Rectal smooth muscle tissue (tissue), 1 donor: Measurements from ENCODE around the gene DSN1.

ENCODE experiments used
- H3K27ac ChIP-seq: one replicate; pipeline ENCODE4 v1.7.0; 2013; ENCODE audit warnings: low read depth, low read length, inconsistent platforms
- H3K27me3 ChIP-seq: one replicate; pipeline ENCODE4 v1.7.0; 2013; ENCODE audit warnings: low read length; ENCODE audit not compliant: control insufficient read depth, insufficient read depth
- H3K36me3 ChIP-seq: one replicate; pipeline ENCODE4 v1.7.0; 2013; ENCODE audit warnings: low read length; ENCODE audit not compliant: control insufficient read depth, insufficient read depth
- H3K4me1 ChIP-seq: one replicate; pipeline ENCODE4 v1.7.0; 2013; ENCODE audit warnings: low read length; ENCODE audit not compliant: control insufficient read depth, insufficient read depth
- H3K4me3 ChIP-seq: one replicate; pipeline ENCODE4 v1.7.0; 2013; ENCODE audit warnings: low read length
- H3K9ac ChIP-seq: one replicate; pipeline ENCODE4 v1.7.0; 2013; ENCODE audit warnings: low read length

DSN1 gene

DNA sequence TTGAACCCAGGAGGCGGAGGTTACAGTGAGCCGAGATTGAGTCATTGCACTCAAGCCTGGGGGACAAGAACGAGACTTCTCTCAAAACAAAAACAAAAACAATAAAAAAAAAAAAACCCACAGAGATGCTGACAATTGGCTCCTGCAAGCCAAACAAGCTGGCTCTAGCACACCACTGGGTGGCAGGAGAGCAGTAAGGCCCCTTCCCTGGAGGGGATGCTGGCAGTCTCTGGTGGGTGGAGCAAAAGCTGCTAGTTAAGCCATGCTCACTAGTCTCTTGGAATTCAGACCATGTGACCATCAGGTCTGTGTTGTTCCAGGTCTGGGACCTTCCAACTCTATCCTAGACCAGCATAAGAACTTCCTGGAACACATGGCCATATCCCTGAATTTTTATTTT lies 18.9 kb upstream of the DSN1 start:
- Histone ChIP-seq H3K4me1 (no peaks in the 10 kb centered on the region), H3K36me3 (peaks cover 16% of the 10 kb centered on the region), H3K27ac (no peak overlapping the region), H3K9ac (no peak overlapping the region), H3K27me3 (no peaks in the 10 kb centered on the region), H3K4me3 (no peak overlapping the region)

DNA sequence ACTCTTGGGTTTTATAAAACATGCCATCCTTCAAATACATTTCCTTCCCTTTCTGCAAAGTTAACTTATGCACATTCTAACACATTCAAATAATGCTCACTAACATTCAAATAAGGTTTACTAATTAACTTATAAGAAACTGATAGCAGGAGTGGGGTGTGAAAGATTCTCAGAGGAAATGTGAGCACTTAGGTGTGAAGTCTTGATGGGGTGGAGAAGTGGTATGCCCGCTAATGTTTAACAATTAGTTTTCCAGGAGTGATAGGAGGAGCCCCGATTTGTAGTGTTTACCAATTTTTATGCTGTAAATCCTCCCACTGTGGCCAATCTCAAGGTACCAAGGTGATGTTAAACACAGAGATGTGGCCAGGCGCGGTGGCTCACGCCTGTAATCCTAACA lies 18.3 kb upstream of the DSN1 start:
- Histone ChIP-seq H3K36me3 (peaks cover 14% of the 10 kb centered on the region), H3K4me1 (no peaks in the 10 kb centered on the region), H3K27ac (no peak overlapping the region), H3K4me3 (no peak overlapping the region), H3K9ac (no peak overlapping the region), H3K27me3 (no peaks in the 10 kb centered on the region)

DNA sequence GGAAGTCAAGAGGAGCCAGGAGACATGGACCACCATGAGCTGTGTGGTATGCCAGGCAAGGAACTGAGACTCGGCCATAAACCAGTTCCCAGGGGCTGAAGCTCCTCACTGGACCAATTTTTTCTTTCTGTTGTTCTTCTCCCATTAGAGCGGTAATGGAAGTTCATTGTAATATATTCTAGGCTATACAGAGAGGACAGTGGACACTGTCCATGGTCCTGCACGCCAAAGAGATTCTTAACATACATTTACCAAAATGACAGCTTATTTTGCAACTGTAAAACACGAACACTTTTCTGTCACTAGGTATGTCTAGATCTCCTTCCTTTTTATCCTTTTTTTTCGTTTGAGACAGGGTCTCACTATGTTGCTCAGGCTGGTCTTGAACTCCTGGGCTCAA lies 13.1 kb upstream of the DSN1 start:
- Histone ChIP-seq H3K4me3 (no peak overlapping the region), H3K27me3 (no peaks in the 10 kb centered on the region), H3K27ac (no peak overlapping the region), H3K36me3 (peaks cover 13% of the 10 kb centered on the region), H3K9ac (no peak overlapping the region), H3K4me1 (no peaks in the 10 kb centered on the region)

DNA sequence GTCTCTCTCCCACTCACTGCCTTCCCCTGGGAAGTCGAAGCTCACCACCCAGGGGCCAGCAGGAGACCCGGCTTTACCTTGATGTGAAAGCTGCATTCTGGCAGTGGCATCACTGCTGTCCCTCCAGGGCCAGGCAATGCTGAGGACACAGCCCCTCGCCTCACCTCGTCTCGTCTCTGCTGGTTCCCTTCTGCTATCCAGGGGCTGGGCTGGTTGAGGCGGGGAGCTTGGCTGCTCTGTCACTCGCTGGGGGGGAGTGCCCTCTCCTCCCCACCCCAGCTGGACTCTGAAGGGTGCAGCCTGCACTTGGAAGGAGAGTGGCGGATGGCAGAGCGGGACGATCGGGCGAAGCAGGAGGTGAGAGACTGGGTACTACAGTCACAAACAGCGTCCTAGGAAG lies 12.7 kb upstream of the DSN1 start:
- Histone ChIP-seq H3K9ac (no peak overlapping the region), H3K36me3 (peaks cover 13% of the 10 kb centered on the region), H3K27ac (no peak overlapping the region), H3K4me3 (no peak overlapping the region), H3K4me1 (no peaks in the 10 kb centered on the region), H3K27me3 (no peaks in the 10 kb centered on the region)

DNA sequence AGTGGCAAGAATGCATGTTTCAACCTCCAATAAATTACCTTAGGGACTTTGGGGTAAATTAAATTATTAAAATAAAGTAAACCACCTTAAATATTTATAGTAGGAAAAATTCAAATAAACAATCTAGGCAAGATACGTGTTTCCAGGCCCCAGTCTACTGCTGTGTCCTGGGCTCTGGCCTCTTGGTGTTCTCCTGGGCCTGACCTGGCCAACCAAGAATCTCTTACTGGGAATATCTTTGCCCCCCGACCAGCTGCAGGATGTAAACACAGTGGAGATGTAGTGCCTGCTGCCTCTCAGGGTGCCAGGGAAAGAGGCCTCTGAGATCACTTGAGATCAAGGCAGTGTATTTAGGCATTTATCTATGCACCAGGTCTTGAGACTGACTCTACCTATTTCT lies 11.7 kb upstream of the DSN1 start:
- Histone ChIP-seq H3K4me3 (no peak overlapping the region), H3K4me1 (no peaks in the 10 kb centered on the region), H3K27me3 (no peaks in the 10 kb centered on the region), H3K27ac (no peak overlapping the region), H3K9ac (no peak overlapping the region), H3K36me3 (peaks cover 13% of the 10 kb centered on the region)

DNA sequence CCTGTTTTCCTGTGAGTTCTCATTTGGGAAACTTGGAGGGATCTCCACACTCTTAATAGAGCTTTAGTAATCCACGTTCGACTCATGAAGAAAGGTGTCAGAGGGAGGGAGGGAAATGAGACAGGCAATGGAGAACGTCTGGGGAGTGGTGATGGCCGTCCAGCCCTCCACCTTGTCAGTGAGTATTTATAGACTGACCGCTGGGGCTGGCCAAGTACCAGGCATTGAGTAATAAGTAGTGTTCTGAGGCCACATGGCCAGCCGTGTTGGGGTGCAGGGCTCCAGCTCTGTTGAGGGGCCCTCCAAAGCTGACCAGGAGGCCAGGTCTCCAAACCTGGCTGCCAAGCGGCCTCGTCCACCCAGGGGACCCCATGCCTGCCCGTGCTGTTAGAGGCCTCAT lies 11.3 kb upstream of the DSN1 start:
- H3K27ac ChIP-seq, result peak overlapping the region; percentile 6
- H3K9ac ChIP-seq, result no peak overlapping the region
- no peaks in the 10 kb centered on the region for H3K4me1 ChIP-seq
- no peaks in the 10 kb centered on the region for H3K27me3 ChIP-seq
- peaks cover 13% of the 10 kb centered on the region for H3K36me3 ChIP-seq
- no peak overlapping the region for H3K4me3 ChIP-seq

DNA sequence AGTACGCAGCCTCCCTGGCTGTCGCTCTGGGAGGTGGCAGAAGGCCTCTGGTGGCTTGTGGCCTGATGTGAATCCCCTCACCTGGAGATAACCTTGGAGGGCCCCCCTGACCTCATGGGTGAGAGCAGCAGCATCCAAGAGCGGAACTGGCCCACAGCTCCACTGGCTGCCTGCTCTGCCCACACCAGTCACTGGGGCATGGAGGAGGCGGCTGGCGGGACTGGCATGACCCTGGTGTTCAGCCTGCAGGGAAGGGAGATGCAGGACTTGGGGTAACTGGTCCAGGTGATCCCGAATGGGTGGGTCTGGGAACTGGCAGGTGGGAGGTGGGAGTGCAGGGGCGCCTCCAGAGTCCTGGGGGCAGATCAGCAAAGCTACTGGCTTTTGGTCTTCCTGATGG lies 10.6 kb upstream of the DSN1 start:
- Histone ChIP-seq H3K9ac (no peak overlapping the region), H3K4me1 (no peaks in the 10 kb centered on the region), H3K4me3 (no peak overlapping the region), H3K27ac (no peak overlapping the region), H3K36me3 (peaks cover 13% of the 10 kb centered on the region), H3K27me3 (no peaks in the 10 kb centered on the region)

DNA sequence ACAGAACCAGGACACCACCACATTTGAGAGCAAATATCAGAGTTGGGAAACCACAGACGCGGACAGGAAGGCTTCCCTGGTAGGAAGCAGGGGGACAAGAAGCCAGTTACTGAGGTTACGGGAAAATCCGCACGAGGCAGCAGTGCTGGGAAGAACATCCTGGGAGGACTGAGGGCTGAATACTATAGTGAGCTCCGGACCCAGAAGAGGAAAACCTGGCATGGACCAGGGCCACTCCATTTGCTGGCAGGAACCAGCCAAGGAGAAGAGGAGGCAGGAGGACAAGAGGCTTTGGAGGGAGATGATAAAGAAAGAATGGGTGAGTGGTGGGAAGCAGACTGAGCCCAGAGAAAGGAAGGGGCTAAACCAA lies 6.1 kb upstream of the DSN1 start:
- Histone ChIP-seq H3K27me3 (no peaks in the 10 kb centered on the region), H3K36me3 (peaks cover 5% of the 10 kb centered on the region), H3K4me1 (no peaks in the 10 kb centered on the region), H3K9ac (no peak overlapping the region), H3K27ac (no peak overlapping the region), H3K4me3 (no peak overlapping the region)

DNA sequence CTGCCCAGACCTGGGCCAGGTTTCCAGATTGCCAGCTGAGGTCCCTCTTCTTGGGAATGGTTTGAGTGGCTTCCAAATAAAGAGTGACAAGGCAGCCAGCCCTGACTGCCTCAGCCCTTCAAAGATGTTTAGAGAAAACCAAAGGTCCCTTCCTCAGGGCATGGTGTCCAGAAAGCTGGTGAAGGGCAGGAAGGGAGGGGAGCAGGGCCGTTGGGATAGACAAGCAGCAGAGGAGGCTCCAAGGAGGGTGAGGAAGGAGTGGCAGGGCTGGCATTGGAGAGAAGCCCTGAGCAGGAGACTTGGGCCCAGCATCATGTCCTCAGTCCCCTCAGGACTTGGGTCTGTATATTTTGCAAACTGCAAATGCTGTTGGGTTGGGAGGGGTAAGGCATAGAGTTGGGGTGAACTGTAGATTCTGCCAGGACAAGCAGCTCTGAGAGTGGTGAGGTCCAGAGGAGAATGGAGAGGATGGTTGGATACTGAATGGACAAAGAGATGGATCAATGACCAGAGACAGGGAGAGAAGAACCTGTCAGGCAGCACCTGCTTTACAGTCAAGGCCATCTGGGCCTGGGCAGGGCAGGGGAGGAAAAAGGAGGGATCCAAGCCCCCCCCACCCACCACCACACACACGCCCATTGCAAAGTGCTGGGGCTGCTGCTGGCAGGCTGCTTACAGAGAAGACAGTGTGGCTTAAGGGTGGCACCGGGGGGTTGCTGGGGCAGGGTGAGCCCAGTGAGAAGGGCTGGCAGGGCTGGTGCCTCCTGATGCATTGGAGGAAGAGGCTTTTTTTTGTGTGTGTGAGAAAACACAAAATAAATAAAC lies 5.5 kb upstream of the DSN1 start:
- H3K9ac ChIP-seq, result no peak overlapping the region
- H3K27me3 ChIP-seq, result no peaks in the 10 kb centered on the region
- no peaks in the 10 kb centered on the region for H3K4me1 ChIP-seq
- H3K4me3 ChIP-seq, result no peak overlapping the region
- no peak overlapping the region for H3K27ac ChIP-seq
- H3K36me3 ChIP-seq, result peaks cover 5% of the 10 kb centered on the region

DNA sequence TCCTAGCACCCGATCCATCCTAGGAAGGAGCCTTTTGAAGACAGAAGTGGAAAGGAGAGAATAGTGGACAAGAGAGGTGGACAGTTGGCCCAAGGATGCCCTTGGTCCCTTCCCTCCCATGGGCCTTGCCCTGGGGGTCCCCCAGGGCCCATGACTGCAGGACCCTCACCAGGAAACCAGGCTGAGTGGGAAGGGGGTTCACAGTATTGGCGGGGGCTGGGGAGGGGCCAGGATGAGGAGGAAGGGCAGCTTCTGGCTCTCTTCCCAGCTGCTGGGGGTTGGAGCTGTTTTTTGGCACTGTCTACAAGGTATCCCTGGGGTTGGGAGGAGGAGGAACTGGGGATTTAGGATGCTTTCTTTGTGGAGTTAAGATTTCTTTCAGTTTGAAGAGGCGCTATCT lies 4.0 kb upstream of the DSN1 start:
- H3K36me3 ChIP-seq, result no peaks in the 10 kb centered on the region
- no peak overlapping the region for H3K9ac ChIP-seq
- H3K4me1 ChIP-seq, result no peaks in the 10 kb centered on the region
- no peaks in the 10 kb centered on the region for H3K27me3 ChIP-seq
- H3K4me3 ChIP-seq, result no peak overlapping the region
- H3K27ac ChIP-seq, result no peak overlapping the region

DNA sequence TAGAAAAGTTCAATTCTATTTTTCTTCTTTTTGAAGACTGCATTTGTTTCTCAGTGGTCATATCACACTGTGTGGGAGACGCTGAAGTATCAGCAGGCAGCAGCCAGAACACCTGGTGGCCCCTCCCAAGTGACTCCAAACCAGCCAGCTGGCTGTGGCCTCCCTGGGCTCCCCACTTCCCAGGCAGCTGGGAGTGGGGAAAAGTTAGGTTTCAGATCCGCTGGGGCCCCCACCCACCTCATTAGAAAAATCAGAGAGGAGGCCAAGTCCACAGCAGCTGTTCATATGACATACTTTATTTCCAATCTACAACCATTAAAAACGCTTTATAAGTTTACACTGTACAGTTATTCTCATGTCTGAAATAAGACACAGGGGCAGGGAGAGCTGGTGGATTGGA lies 3.6 kb upstream of the DSN1 start:
- Histone ChIP-seq H3K36me3 (no peaks in the 10 kb centered on the region), H3K27ac (no peak overlapping the region), H3K9ac (no peak overlapping the region), H3K27me3 (no peaks in the 10 kb centered on the region), H3K4me3 (no peak overlapping the region), H3K4me1 (no peaks in the 10 kb centered on the region)

DNA sequence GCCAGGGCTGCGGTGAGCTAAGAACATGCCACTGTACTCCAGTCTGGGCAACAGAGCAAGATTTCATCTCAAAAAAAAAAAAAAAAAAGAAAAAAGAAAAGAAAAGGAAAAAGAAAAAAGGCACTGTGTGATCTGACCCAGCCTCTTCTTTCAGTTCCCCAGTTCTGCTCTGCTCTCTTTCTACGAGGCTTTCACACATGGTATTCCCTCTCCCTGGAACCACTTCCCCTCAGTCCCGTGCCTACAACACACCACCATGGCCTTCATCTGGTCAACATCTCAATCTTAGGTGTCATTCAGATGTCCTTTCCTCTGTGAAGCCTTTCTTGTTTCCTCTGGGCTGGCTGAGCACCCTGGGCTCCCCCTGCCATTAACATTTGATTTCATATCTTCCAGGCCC lies 2.3 kb upstream of the DSN1 start:
- no peak overlapping the region for H3K4me3 ChIP-seq
- no peaks in the 10 kb centered on the region for H3K4me1 ChIP-seq
- no peaks in the 10 kb centered on the region for H3K27me3 ChIP-seq
- no peaks in the 10 kb centered on the region for H3K36me3 ChIP-seq
- H3K9ac ChIP-seq, result no peak overlapping the region
- H3K27ac ChIP-seq, result no peak overlapping the region

DNA sequence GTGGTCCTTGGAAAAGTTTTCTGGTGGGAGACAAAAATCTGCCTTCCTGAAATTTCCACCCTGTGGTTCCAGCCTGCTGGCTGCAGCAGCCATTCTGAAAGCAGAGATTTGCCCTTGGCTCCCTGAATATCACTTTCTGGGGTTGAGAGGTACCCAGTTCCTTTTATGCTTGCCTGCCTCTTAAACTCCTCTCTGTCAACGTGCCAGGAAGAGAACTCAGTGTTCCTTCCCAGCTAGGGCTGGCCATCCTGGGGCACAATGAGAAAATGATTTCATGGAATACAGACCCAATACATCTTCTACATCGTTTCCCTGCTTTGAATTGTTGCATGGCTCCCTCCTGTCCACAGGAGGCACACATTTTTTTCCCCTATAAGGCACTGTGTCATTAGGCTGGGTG lies 1.6 kb upstream of the DSN1 start:
- Histone ChIP-seq H3K9ac (no peak overlapping the region), H3K27me3 (no peaks in the 10 kb centered on the region), H3K36me3 (no peaks in the 10 kb centered on the region), H3K4me3 (no peak overlapping the region), H3K27ac (no peak overlapping the region), H3K4me1 (no peaks in the 10 kb centered on the region)
